H1 (cell line): Measurements from ENCODE around the gene MAN1C1. TPM values are rescaled to one million over a fixed set of nuclear protein-coding genes. Genes with fewer than 3 reads are reported as not detected.

Experiments
- CTCF ChIA-PET: fragments of 300-600 bp; sonication (Branson Sonifier 250); formaldehyde crosslinking; loops from one replicate; lab custom pipeline; 2021; ENCODE audit not compliant: partially characterized antibody; lab: Charles Lee
- POLR2A ChIA-PET: fragments of 300-600 bp; sonication (Branson Sonifier 250); formaldehyde crosslinking; loops from one replicate; lab custom pipeline; 2021; ENCODE audit warnings: inconsistent platforms; ENCODE audit not compliant: partially characterized antibody; lab: Charles Lee
- DNase-seq, 2 experiments: peaks; one replicate each; pipeline versions ENCODE4 v3.0.0 to v3.0.0-alpha.2; 2010 to 2022; ENCODE audit warnings: low spot score in 2 of 2, low read depth in 1 of 2, mixed read lengths in 1 of 2
- FAIRE-seq: peaks from 2 replicates; lab custom pipeline; 2011; peaks lifted over from hg19 to GRCh38; lab: Jason Lieb, UNC
- H2AFZ ChIP-seq: 2 replicates; pipeline ENCODE4 v1.8.1; 2012; ENCODE audit warnings: low read length, inconsistent platforms
- H2AK5ac ChIP-seq: 2 replicates; pipeline ENCODE4 v1.6.1; 2013; ENCODE audit warnings: low read depth, low read length
- H2BK120ac ChIP-seq: replicated peaks from 2 replicates; pipeline ENCODE3; 2013; ENCODE audit warnings: low read depth, low read length, inconsistent platforms
- H2BK12ac ChIP-seq: 2 replicates; pipeline ENCODE4 v1.6.1; 2013; ENCODE audit warnings: low read depth, low read length
- H2BK15ac ChIP-seq: 2 replicates; pipeline ENCODE4 v1.6.1; 2013; ENCODE audit warnings: low read length
- H2BK20ac ChIP-seq: 2 replicates; pipeline ENCODE4 v1.6.1; 2013; ENCODE audit warnings: low read length
- H2BK5ac ChIP-seq: 2 replicates; pipeline ENCODE4 v1.6.1; 2013; ENCODE audit warnings: low read depth, low read length
- H3K14ac ChIP-seq: 2 replicates; pipeline ENCODE4 v1.6.1; 2013; ENCODE audit warnings: inconsistent platforms; ENCODE audit not compliant: insufficient read length
- H3K18ac ChIP-seq: 2 replicates; pipeline ENCODE4 v1.6.1; 2013; ENCODE audit warnings: low read length; ENCODE audit errors: extremely low read depth
- H3K23ac ChIP-seq: 2 replicates; pipeline ENCODE4 v1.6.1; 2013; ENCODE audit warnings: inconsistent platforms; ENCODE audit not compliant: insufficient read length
- H3K23me2 ChIP-seq: 2 replicates; pipeline ENCODE4 v1.6.1; 2013; ENCODE audit warnings: low read depth, low read length
- H3K27ac ChIP-seq: 2 replicates; pipeline ENCODE4 v1.6.1; 2011; ENCODE audit warnings: low read depth, low read length, inconsistent platforms
- H3K27me3 ChIP-seq, 4 experiments: replicated peaks in 1 of 4; 1 replicate in 1 of 4; 2 replicates in 3 of 4; pipeline versions ENCODE4 v1.6.1 to v1.8.1; 2011 to 2013; ENCODE audit warnings: low read length in 3 of 4, mild to moderate bottlenecking in 3 of 4, inconsistent platforms in 2 of 4, mixed read lengths in 2 of 4, moderate library complexity in 1 of 4; ENCODE audit not compliant: control insufficient read depth in 3 of 4, insufficient read depth in 3 of 4; ENCODE audit errors: extremely low read depth in 1 of 4
- H3K36me3 ChIP-seq, 4 experiments: 2 replicates each; pipeline versions ENCODE4 v1.6.1 to v1.8.1; 2011 to 2013; ENCODE audit warnings: mild to moderate bottlenecking in 4 of 4, low read length in 3 of 4, moderate library complexity in 2 of 4, control low read depth in 1 of 4, inconsistent platforms in 1 of 4; ENCODE audit not compliant: insufficient read depth in 4 of 4, control insufficient read depth in 2 of 4
- H3K4ac ChIP-seq: replicated peaks from 2 replicates; pipeline ENCODE3; 2013; ENCODE audit warnings: low read length, low read depth, mixed read lengths, inconsistent platforms; ENCODE audit not compliant: insufficient read length
- H3K4me1 ChIP-seq, 4 experiments: replicated peaks in 1 of 4; 1 replicate in 1 of 4; 2 replicates in 3 of 4; pipeline versions ENCODE4 v1.6.1 to v1.8.1; 2011 to 2013; ENCODE audit warnings: low read length in 3 of 4, inconsistent platforms in 2 of 4, mixed read lengths in 1 of 4; ENCODE audit not compliant: insufficient read depth in 4 of 4, control insufficient read depth in 3 of 4
- H3K4me2 ChIP-seq, 2 experiments: 2 replicates each; pipeline versions ENCODE4 v1.6.1 to v1.8.1; 2011 to 2013; ENCODE audit warnings: low read depth in 2 of 2, low read length in 2 of 2, control low read depth in 1 of 2, inconsistent platforms in 1 of 2, mild to moderate bottlenecking in 1 of 2; ENCODE audit not compliant: insufficient read depth in 1 of 2
- H3K4me3 ChIP-seq, 4 experiments: fragments of 200-600, 300-600 bp in 1 of 4; sonication (generic), shearing (Covaris generic), sonication (Bioruptor Twin) in 1 of 4; 2 replicates each; pipeline versions ENCODE4 v1.5.1 to v1.8.1; 2011 to 2016; ENCODE audit warnings: low read length in 4 of 4, low read depth in 3 of 4, control low read depth in 2 of 4, inconsistent platforms in 2 of 4, mild to moderate bottlenecking in 2 of 4, mixed read lengths in 1 of 4, moderate library complexity in 1 of 4; ENCODE audit not compliant: insufficient read depth in 2 of 4; ENCODE audit errors: extremely low read depth in 1 of 4
- H3K56ac ChIP-seq: replicated peaks from 2 replicates; pipeline ENCODE3; 2013; ENCODE audit warnings: low read depth, mild to moderate bottlenecking, mixed read lengths, low read length, inconsistent platforms; ENCODE audit not compliant: insufficient read length
- H3K79me1 ChIP-seq: 2 replicates; pipeline ENCODE4 v1.6.1; 2013; ENCODE audit warnings: low read depth, low read length, control low read depth
- H3K79me2 ChIP-seq, 2 experiments: 2 replicates each; pipeline versions ENCODE4 v1.6.1 to v1.8.1; 2012 to 2013; ENCODE audit warnings: low read length in 2 of 2, mild to moderate bottlenecking in 2 of 2, inconsistent platforms in 1 of 2; ENCODE audit not compliant: insufficient read depth in 2 of 2, control insufficient read depth in 1 of 2
- H3K9ac ChIP-seq, 4 experiments: replicated peaks in 1 of 4; 1 replicate in 1 of 4; 2 replicates in 3 of 4; pipeline versions ENCODE4 v1.6.1 to v1.8.1; 2011 to 2013; ENCODE audit warnings: low read depth in 3 of 4, low read length in 3 of 4, control low read depth in 2 of 4, mild to moderate bottlenecking in 2 of 4, moderate library complexity in 2 of 4, inconsistent platforms in 1 of 4; ENCODE audit errors: extremely low read depth in 1 of 4
- H3K9me3 ChIP-seq, 2 experiments: 2 replicates each; pipeline versions ENCODE4 v1.6.1 to v1.8.1; 2012 to 2013; ENCODE audit warnings: mild to moderate bottlenecking in 2 of 2, moderate library complexity in 2 of 2, control low read depth in 1 of 2, inconsistent platforms in 1 of 2, low read depth in 1 of 2, low read length in 1 of 2, mixed read lengths in 1 of 2; ENCODE audit not compliant: insufficient read depth in 2 of 2
- H4K20me1 ChIP-seq, 2 experiments: replicated peaks in 1 of 2; 2 replicates each; pipeline versions ENCODE3 to v1.8.1; 2011 to 2013; ENCODE audit warnings: inconsistent platforms in 2 of 2, low read length in 2 of 2, mild to moderate bottlenecking in 1 of 2; ENCODE audit not compliant: insufficient read depth in 2 of 2, control insufficient read depth in 1 of 2
- H4K5ac ChIP-seq: 2 replicates; pipeline ENCODE4 v1.6.1; 2013; ENCODE audit warnings: low read length, low read depth, mixed read lengths, inconsistent platforms; ENCODE audit not compliant: insufficient read length
- H4K8ac ChIP-seq: 2 replicates; pipeline ENCODE4 v1.8.0; 2013; ENCODE audit warnings: mild to moderate bottlenecking, moderate library complexity, low read length, inconsistent platforms; ENCODE audit not compliant: insufficient read depth; ENCODE audit errors: extremely low read depth
- H4K91ac ChIP-seq: replicated peaks from 2 replicates; pipeline ENCODE3; 2013; ENCODE audit warnings: low read length, mixed read lengths, inconsistent platforms; ENCODE audit not compliant: insufficient read length
- NRF1 ChIP-seq: IDR thresholded peaks from 2 replicates; pipeline ENCODE4 v1.6.1; 2011; ENCODE audit warnings: mild to moderate bottlenecking, low read depth, low read length, improper control_type of control experiment
- PHF8 ChIP-seq: fragments of 200-600 bp; sonication (generic); conservative IDR thresholded peaks from 2 replicates; pipeline ENCODE4 v1.7.1; 2012; ENCODE audit warnings: low read depth, mild to moderate bottlenecking, inconsistent platforms, low read length, moderate library complexity
- TAF1 ChIP-seq: IDR thresholded peaks from 2 replicates; pipeline ENCODE4 v1.6.1; 2011; ENCODE audit warnings: mild to moderate bottlenecking, low read depth, low read length
- WGBS, 2 experiments: shearing (Covaris generic) in 1 of 2; methylation state at CpG; one replicate each; pipeline versions ENCODE4 v1.1.6 to v1.1.7; 2013 to 2015; ENCODE audit warnings: low lambda C conversion rate in 2 of 2, mixed read lengths in 2 of 2, inconsistent platforms in 1 of 2, low coverage in 1 of 2, missing lambda C conversion rate in 1 of 2; ENCODE audit not compliant: insufficient replicate concordance in 2 of 2, insufficient coverage in 1 of 2, insufficient read length in 1 of 2; ENCODE audit errors: extremely low coverage in 1 of 2, missing lambda C conversion rate in 1 of 2; 5-methylcytosine and 5-hydroxymethylcytosine counted together
- polyA plus RNA-seq, 7 experiments: library from polyadenylated mRNA; depleted of rRNA in 3 of 7; stranded (reverse) in 5 of 7; unstranded in 2 of 7; fragments of >200 nt in 5 of 7; fragments of 200-250 nt in 2 of 7; gene quantifications; 1 replicate in 5 of 7; 2 replicates in 1 of 7; 4 replicates in 1 of 7; pipeline versions ENCODE4 v1.2.1 to v1.2.3, GENCODE V29; 2011 to 2013; ENCODE audit warnings: missing spikeins in 2 of 7, mixed read lengths in 2 of 7
- total RNA-seq: library from RNA; stranded (reverse); fragmentation: NEBNext Ultra II Directional; extraction: Animal tissue kit (Norgen Biotek cat#: 25700); gene quantifications from 2 replicates; pipeline ENCODE4 v1.2.1, GENCODE V29; 2021
- TF ChIP-seq, protein P1 (sequence below), 3 experiments: IDR thresholded peaks; 1 replicate in 2 of 3; 2 replicates in 1 of 3; pipeline versions ENCODE4 v1.5.1 to v1.6.1; 2011; ENCODE audit warnings: low read length in 3 of 3, mild to moderate bottlenecking in 3 of 3, inconsistent platforms in 2 of 3, low read depth in 1 of 3, moderate library complexity in 1 of 3; ENCODE audit not compliant: insufficient read depth in 1 of 3; ENCODE audit errors: control extremely low read depth in 1 of 3

The MAN1C1 gene
- total and polyA plus RNA-seq, 2 of the 8 experiments (the other 6 are each of a cell fraction or from before 2014, with no cell fraction given), result 7.8 to 15.2 TPM

DNA sequence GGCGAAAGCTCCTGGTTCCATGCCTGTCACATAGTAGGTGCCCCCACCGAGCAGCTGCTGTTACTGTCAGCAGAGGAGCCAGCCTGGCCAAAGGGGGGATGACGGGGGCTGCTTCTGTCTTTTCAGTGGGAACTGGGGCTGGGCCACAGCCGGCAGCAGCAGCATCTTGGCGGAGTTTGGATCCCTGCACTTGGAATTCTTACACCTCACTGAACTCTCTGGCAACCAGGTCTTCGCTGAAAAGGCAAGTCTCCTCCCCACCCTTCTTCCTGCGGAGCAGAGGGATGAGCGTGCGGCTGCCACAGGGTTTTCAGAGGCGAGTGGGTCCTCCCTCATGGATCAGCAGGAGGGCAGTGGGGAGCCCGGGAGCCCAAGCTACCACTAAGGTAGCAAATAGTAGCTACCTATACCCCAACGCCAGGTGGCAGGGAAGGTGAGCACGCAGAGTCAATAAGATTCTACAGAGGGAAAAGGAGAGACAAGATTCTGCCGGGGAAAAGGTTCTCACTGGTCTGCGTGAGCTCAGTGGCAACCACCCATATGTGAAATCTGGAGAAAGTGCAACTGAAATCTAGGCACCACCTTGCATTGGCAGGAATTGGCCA, 142.0 kb downstream of the MAN1C1 start:
- Histone ChIP-seq H2BK5ac (0 out of 2 replicates have a peak overlapping the region, but pooled peaks have one; percentile 24), H3K4me2 (no peak overlapping the region), H2AK5ac (no peak overlapping the region; the same call in 1 of the 2 replicates), H2BK15ac (peak overlapping the region; percentile 88; the same call in 1 of the 2 replicates), H4K91ac (no peak overlapping the region), H4K20me1 (no peaks in the 10 kb centered on the region), H3K4ac (no peak overlapping the region), H2BK120ac (no peak overlapping the region), H3K14ac (no peak overlapping the region), H3K9ac (no peak overlapping the region), H3K56ac (no peak overlapping the region), H3K36me3 (no peaks in the 10 kb centered on the region; a peak in 1 of 8 replicates), H3K4me3 (no peak overlapping the region), H3K18ac (no peak overlapping the region)
- no peak for FAIRE-seq
- TF ChIP-seq PHF8, result no peak
- no peak for TF ChIP-seq NRF1
- TF ChIP-seq, protein P1, sequence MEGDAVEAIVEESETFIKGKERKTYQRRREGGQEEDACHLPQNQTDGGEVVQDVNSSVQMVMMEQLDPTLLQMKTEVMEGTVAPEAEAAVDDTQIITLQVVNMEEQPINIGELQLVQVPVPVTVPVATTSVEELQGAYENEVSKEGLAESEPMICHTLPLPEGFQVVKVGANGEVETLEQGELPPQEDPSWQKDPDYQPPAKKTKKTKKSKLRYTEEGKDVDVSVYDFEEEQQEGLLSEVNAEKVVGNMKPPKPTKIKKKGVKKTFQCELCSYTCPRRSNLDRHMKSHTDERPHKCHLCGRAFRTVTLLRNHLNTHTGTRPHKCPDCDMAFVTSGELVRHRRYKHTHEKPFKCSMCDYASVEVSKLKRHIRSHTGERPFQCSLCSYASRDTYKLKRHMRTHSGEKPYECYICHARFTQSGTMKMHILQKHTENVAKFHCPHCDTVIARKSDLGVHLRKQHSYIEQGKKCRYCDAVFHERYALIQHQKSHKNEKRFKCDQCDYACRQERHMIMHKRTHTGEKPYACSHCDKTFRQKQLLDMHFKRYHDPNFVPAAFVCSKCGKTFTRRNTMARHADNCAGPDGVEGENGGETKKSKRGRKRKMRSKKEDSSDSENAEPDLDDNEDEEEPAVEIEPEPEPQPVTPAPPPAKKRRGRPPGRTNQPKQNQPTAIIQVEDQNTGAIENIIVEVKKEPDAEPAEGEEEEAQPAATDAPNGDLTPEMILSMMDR (IDR thresholded peaks at IDR 0.05; ENCODE audit: control extremely low read depth in 1 of 3, insufficient read depth in 1 of 3, low read depth in 1 of 3, low read length in 3 of 3), result peak in 1 of 3 experiments; percentile 24; a peak in 1 of 4 replicates
- no peak for TF ChIP-seq TAF1
- TF ChIP-seq, all 59 proteins: peak for 1
- no peak for DNase-seq
- H3K23me2 ChIP-seq, result no peaks in the 10 kb centered on the region
- peaks cover 0 to 16% (median 7%) of the 10 kb centered on the region in 4 experiments; a peak in 5 of 7 replicates for H3K4me1 ChIP-seq
- POLR2A ChIA-PET, result interaction anchor here (1.3 to 1.8 kb wide), 3 partner anchors 8 to 23 kb away, joined by 5 read pairs; no protein-coding TSS in a partner anchor
- H3K79me1 ChIP-seq, result no peaks in the 10 kb centered on the region
- H3K9me3 ChIP-seq, result no peaks in the 10 kb centered on the region
- no peak overlapping the region for H2AFZ ChIP-seq
- H3K27me3 ChIP-seq, result no peaks in the 10 kb centered on the region
- WGBS, 2 experiments, result 79% methylated on average over 15 of the region's 15 CpGs; no CpG with 5 or more reads in 1 of the 2 experiments
- H2BK12ac ChIP-seq, result peak overlapping the region; percentile 87; the same call in 1 of the 2 replicates
- H4K8ac ChIP-seq, result peak overlapping the region; percentile 20; the same call in 1 of the 2 replicates
- H3K27ac ChIP-seq, result no peak overlapping the region
- H3K23ac ChIP-seq, result no peak overlapping the region
- no peaks in the 10 kb centered on the region for H3K79me2 ChIP-seq
- no peak overlapping the region for H4K5ac ChIP-seq
- CTCF ChIA-PET, result interaction anchor here (0.6 to 3.4 kb wide), 28 partner anchors 7 to 275 kb away, joined by 3 to 25 read pairs (median 4); no protein-coding TSS in a partner anchor
- no peak overlapping the region for H2BK20ac ChIP-seq
